IPS DF 4.7 (cell line): ENCODE results near the gene CDH12.
"Not testable (repeated sequence)": the region's sequence is repeated elsewhere in the genome, so short reads cannot be mapped to it uniquely, and the experiment has no call there.

Source experiments
- DNase-seq: peaks from one replicate; pipeline ENCODE4 v3.0.0-alpha.2; 2013; ENCODE audit warnings: low spot score; ENCODE audit errors: extremely low read depth

CDH12 gene

DNA sequence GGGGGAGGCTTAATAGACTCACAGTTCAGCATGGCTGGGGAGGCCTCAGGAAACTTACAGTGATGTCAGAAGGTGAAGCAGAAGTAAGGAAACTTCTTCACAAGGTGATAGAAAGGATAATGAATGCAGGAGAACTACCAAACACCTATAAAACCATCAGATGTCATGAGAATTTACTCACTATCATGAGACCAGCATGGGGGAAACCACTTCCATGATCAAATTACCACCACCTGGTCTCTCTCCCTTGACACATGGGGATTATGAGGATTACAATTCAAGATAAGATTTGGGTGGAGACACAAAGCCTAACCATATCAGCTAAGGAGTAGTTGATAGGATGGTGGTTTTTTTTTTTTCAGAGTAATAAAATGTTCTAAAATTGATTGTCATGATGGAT is 201.8 kb downstream of the CDH12 start:
- no peak for DNase-seq

DNA sequence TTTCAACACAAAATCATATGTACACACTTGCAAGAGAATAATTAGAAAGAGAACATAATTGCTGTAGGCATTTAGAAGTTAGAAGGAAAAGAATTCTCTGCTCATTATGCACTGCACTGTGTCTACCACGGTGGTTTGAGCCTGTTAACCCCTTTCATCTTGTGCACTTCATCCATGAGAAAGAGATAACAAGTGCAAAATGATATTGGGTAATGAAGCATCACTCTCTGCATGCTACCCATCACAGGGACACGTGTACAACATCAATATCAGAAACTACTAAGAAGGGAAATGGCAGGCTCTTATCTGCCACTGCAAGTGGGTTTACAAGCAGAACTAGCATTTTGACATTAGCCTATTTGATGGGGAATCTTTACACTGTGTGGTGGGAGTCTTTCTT is 202.6 kb downstream of the CDH12 start:
- DNase-seq = no peak

DNA sequence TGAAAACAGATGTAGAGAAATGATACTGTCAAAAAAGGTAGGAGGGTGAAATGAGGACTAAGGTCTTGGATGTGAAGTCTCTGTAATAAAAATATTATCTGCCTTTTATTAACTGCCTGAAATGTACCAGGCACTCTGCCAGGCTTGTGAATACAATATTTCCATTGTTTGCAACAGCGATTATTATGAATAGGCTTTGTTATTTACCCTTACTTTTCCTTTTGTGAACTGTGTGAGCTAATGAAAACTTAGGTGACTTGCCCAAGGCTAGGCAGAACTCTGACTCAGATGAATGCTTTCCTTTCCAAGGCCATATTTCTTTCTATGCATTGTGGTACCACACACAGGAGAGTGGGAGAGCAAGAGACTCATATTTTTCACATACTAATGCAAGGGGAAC is 204.1 kb downstream of the CDH12 start:
- no peak for DNase-seq

DNA sequence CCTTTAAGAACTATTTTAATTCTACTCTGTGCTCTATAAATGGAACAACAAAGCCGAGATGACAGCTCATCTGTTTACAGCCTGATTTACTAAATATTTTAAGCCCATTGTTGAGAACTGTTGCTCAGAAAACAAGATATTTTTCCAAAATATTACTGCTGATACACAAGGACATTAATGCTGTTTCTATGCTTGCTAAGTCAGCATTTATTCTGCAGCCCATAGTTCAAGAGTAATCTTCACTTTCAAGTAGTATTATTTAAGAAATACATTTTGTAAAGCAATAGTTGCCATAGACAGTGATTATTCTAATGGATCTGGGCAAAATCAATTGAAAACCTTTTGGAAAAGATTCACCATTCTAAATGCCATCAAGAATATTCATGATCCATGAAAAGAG is 208.3 kb downstream of the CDH12 start:
- DNase-seq = no peak

DNA sequence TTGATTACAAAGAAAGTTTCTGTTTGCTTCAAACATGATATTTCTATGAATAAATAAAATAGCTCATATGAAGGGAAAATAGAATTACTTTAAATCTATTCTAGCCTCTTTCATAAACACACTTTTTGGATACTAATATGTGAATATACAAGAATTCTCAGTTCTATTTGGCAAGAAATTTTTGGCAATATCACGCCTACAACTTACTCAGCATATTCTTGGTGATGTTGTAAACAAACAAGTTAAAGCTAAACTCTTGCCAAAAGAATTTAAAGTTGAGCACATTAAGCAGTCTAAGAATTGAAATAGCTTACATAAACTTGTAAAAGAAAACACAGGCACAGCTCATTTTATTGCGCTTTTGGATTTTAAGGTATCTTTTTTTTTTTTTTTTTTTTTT is 209.8 kb downstream of the CDH12 start:
- no peak for DNase-seq

DNA sequence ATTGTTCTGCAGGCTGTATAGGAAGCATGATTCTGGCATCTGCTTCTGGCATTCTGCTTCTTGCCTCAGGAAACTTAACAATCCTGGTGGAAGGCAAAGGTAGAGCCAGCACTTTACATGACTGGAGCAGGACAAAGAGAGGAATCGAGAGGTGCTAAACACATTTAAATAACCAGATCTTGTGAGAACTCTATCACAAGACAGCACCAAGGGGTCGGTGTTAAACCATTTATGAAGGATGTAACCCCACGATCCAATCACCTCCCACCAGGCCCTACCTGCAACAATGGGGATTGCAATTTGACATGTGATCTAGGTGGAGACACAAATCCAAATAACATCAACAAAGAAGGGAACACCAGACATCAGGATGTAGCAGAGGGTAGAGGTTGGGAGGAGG is 221.5 kb downstream of the CDH12 start:
- no peak for DNase-seq

DNA sequence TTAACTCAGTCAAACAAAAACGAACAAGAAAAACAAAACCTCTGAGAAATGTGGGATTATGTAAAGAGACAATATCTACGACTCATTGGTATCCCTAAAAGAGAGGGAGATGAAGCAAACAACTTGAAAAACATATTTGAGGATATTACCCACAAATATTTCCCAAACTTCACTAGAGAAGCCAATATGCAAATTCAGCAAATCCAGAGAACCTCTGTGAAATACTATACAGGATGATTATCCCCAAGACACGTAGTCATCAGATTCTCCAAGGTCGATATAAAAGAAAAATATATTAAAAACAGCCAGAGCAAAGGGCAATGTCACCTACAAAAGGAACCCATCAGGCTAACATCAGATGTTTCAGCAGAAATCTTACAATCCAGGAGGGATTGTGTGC is 226.1 kb downstream of the CDH12 start:
- DNase-seq = no peak

DNA sequence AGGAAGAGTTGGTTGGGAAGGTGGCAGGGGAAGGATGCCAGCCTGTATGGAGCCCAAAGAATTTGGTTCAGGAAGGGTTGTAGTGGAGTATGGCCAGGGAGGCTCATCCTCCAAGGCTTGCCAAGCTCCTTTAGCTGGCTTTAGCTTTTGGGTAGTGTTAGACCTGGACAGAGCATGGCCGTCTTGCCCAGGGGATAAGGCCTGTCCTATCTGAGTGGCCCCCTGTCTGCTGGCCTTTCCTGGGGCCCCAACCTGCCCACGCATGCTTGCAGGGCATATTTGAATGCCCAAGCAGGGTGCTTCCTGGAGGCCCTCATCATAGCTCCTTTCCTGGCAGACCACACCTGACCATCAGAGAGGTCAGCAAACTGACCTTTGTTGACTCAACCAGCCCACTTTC is 227.7 kb downstream of the CDH12 start:
- no peak for DNase-seq

DNA sequence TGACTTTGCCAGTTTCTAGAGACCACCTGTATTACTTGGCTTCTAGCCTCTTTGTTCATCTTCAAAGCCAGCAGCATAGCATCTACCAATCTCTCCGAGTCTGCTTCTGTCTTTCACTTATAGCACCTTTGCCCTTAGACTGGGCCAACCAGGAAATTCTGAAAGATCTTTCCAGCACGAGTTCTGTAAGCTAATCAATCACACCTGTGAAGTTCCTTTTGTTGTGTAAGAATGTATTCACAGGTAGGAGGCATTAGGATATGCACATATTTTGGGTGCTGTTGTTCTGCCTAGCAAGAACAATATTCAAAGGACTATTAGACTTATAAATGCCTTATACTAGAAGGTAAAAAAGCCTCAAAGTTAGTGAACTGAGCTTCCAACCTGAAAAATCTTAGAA is 232.1 kb downstream of the CDH12 start:
- peak; percentile 9 for DNase-seq

DNA sequence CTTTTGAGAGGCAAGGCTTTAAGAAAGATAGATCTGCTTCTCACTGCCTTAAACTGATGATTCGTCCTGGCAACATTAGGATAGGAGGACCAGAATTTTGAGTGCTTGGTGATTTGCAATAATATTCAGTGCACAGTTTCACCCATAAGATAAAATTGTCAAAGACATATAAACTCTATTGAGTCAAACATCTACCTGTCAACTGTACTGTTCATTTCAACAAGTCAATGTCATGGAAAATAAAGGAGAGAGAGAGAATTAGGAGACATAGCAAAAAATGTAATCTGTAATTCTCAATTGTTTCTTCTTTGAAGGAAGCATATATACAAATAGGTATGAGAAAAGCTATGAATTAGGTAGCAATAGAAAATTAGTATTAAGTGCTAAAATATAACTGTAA is 237.2 kb downstream of the CDH12 start:
- DNase-seq = no peak

DNA sequence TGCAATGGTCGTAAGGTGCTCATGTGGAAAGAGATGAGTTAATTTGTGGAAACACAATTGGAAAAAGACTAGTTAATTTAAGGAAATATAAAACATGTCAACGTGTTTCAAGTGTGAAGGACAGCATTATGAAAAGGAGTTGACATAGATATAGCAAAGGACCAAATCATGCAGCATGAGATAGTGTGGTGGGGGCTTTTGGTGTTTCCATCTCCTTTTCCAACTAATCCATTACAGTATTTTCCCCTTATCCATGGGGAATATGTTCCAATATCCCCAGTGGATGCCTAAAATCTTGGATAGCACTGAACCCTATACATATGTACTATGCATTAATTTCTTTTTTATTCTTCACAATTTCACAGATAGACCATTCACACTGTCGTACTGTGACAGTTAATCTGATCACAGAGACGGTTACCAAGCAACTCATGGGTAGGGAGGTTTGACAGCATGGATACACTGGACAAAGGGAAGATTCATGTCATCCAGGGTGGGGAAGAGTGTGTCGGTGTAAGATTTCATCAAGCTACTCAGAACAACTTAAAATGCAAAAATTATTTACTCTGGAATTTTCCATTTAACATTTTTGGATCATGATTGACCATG is 238.6 kb downstream of the CDH12 start:
- no peak for DNase-seq

DNA sequence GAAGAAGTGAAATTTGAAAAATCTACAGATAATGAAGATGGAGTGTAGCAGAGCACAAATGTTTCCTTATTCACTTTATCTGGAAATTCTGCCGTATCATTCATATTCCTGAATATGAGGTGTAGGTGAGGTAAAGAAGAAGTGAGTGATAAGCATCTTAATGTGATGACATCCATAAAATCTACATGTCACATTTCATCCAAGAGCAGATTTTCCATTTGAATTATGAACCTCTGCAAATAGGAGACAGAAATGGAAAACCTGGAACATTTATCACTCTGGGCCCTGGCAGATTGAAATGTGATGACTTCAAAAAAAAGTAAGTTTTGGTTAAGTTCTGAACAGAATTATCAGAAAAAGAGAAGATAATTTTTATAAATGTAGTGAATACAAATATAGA is 240.2 kb downstream of the CDH12 start:
- DNase-seq = no peak

DNA sequence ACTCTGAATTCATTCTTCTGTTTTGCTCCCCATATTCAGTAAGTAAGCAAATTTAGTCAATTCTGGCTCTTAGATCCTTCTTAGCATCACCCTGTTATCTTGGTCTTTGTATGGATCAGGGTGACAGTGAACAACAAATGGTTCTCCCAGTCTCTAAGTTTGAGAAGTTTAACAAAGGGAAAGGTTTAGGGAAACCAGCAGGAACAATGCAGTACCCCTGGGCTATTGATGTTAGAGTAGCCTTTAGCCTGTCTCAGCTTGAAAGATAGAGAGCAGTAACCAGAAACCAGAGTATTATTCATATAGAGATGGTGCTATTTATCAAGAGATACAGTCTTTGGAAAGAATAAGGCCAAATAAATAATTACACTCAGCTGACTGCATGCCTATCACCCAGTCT is 241.8 kb downstream of the CDH12 start:
- DNase-seq = no peak

DNA sequence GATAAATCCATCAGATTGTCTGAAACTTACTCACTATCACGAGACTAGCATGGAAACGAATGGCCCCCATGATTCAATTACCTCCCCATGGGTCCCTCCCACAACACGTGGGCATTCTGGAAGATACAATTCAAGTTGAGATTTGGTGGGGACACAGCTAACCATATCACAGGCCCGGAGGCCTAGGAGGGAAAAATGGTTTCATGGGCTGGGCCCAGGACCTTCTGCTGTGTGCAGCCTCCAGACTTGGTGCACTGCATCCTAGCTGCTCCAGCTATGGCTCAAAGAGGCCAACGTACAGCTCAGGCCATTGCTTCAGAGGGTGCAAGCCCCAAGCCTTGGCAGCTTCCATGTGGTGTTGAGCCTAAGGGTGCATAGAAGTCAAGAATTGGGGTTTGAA is 245.6 kb downstream of the CDH12 start:
- DNase-seq = not testable (repeated sequence)

DNA sequence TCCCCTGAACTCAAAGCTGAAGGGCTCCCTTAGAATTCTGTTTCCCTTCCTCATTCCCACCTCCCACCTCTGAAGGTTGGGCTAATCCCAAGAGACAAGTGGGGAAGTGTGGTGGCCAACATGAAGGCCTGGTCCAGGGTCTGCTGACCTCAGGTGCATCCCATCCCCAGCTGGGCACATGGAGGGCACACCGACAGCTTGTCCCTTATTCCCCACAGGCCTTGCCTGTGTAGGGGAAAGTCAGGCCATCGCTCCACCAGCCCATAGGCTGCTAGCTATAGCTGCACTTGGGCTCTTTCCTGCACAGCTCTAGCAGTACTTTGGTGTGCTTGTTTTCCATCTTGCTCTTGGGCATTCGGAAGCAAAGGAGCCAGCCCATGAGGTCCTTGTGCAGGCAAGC is 247.7 kb downstream of the CDH12 start:
- DNase-seq = no peak

DNA sequence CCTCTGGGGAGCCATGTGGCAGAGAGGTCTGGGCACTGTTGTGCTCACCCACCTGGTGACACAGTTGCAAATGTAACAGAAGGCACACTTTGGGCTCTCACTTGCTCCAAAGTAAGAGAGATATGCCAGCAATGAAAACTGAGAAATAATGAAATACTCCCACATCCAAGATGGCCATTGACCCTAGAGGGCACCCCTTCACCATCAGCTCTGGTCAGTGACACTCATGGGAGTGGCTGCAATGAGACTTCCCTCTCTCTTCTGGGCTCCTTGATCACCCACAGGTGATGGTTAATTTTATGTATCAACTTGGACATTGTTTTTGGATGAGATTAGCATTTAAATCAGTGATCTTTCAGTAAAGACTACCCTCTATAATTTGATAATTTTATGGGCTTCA is 248.4 kb downstream of the CDH12 start:
- no peak for DNase-seq

DNA sequence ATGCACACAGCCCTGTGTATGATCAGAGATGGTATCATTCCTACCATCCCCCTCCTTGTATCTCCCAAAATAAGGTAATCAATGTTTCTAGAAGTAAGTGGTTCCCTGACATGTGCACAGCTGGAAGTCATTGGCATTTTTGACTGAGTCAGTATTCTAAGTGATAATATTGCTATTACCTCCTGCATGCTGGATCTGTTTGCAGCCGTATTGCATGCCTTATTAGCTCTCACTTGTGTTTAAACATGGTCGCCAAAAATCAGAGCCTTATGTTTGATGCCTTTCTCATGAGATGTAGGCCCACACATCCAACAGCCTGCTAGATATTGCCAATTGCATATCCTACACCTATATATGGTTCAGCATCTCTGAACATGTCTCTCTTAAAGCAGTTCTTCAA is 254.3 kb downstream of the CDH12 start:
- DNase-seq = no peak

DNA sequence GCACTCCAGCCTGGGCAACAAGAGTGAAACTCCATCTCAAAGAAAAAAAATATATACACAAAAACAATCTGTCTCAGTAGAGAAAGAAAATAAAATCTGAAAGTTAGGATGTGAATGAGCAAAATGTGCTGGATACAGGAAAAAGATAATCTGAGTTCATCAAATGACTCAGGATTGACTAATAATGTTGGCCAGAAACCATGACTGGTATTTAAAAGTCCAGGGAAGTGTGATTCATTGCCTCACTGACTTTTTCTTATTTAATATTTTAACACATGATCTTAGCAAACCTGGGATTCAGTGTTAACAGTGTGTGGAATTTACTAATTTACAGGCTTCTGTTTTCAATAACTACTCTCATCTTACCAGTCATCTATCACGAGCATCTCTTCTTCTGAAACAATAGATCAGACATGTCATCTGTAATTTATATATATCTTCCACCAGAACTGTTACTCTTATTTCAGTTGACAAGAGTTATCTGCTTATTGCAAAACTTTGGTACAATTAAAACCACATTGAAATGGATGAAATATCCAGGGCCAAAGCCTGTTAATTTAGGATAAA is 256.7 kb downstream of the CDH12 start:
- no peak for DNase-seq

DNA sequence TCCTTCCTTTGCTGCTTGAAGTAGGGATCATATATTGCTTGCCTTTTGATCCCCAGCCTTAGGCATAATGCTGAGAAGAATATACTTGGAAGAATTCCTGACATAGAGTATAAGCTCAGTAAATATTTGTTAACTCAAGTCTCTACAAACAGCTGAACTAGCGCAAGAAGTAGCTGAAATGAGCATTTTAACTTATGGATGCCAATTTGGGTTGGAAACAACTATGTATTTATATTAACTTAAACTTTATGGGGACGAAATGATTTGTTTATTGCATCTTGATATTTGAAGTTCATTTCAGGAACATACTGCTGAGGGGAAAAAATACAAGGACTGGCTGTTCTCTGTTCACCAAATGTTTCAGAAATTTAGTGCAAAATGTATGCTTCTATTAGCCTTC is 258.7 kb downstream of the CDH12 start:
- no peak for DNase-seq

DNA sequence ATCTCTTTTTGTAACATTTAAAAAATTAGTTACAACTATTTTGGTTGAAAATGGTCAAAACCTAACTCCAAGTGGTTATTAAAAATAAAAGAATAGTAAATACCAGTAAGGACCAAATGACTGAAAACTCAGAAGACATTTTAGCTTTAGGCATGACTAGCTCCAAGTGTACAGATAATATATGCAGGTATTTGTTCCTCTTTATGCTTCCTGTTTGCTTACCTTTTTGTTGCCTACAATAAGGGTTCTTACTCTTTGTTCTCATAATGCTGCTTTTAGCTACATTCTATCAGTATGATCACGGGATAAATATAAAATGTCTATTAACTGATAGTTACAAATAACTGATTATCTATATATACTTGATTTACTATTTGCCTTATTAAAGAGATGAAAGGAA is 259.6 kb downstream of the CDH12 start:
- DNase-seq = no peak

DNA sequence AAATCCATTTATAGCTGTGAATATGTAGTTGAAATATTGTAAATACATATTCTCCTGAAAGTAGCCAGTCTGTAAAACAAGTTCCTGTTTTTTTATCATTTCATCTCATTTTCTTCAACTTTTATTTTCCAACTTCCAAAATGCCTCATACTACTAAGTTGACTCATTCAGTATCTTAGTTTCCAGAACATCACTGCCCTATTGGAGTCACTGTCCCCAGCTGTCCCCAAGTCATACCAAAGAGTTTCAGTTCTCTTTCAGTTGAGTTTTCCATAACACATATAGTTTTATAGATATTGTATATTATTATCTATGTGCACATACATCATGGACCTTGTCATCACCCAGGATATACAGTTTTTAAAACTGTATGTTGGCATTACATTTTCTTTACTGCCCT is 261.7 kb downstream of the CDH12 start:
- DNase-seq = no peak

DNA sequence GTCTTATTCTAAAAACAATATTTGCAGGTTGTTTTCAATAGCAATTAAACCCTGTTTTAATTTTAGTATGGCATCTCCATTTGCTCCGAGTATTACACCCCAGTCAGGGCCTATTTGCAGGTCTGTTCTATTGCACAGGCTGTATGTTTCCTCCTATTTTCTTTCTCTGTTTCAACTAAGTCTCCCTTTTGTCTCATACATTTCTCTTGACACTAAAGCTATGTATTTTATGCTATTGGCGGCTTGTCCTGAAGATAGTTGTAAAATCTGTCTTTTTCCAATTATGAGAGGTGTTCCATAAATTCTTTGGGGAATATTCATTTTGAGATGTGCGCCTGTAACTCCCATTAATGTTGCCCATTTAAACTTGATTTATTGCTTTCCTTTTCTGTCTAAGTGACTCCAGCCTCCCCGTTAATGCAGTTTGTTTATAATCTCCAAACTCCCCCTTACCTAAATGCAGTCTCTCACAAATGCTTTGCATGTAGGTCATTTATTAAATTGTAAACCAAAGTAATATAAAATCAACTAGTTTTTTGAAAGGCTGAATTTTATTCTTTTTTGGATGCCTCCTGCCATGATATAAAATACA is 262.4 kb downstream of the CDH12 start:
- no peak for DNase-seq

DNA sequence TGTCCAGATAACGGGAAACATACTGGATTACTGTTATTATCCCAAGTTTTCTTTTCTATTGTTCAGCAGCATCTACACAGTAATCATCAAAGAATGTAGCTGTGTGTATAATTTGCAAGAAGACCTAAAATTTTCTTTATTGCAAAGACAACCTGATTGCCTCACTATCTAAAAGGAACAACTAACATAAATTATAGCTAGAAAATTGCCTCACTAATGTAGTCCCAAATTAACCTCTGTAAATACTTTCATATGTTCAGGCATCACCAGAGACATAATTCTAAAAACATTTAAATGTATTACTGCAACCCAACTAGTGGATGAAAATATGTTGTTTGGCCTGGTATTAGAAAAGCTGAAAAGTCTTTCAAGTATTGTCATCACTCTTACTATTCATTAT is 275.4 kb downstream of the CDH12 start:
- DNase-seq = no peak

DNA sequence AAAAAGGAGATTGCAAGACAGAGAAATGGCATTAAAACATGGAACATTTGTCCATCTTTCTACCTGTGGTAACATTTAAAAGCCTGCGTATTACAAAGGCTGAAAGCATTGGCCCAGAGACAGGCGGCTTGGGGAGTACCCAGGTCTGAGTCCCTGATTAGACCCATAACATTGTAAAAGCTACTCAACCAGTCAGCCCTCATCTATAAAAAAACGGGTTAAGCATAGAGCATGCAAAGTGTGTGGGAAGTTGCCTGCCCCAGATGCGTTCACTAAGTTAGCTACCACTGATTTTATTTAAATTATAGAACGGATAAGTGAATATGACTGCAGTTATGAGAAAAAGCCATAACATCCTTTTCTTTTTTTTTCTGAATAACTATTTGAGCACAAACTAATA is 276.1 kb downstream of the CDH12 start:
- DNase-seq = no peak
